Activated CD4-positive, CD25-positive, alpha-beta regulatory T cell treated with anti-CD3 and anti-CD28 coated beads, Interleukin-2, amount 50 U/mL, for 24 hours (primary cell): ENCODE data around the gene MUC5AC.
"Not testable (repeated sequence)": the region's sequence is repeated elsewhere in the genome, so short reads cannot be mapped to it uniquely, and the experiment has no call there.

Experiments used
- ATAC-seq, 2 donors: fragments of 150-1000 bp; cut with Tn5 transposase; one replicate each; pipeline ENCODE4 v1.10.0; 2021; ENCODE audit warnings: mild to moderate bottlenecking in 1 of 2, moderate library complexity in 1 of 2

MUC5AC gene

GRCh38 chr11:1211838-1212237 lies 54.1 kb downstream of the MUC5AC start:
- ATAC-seq: no peak

GRCh38 chr11:1215826-1216225 lies 58.1 kb downstream of the MUC5AC start:
- ATAC-seq: not testable (repeated sequence)

DNA sequence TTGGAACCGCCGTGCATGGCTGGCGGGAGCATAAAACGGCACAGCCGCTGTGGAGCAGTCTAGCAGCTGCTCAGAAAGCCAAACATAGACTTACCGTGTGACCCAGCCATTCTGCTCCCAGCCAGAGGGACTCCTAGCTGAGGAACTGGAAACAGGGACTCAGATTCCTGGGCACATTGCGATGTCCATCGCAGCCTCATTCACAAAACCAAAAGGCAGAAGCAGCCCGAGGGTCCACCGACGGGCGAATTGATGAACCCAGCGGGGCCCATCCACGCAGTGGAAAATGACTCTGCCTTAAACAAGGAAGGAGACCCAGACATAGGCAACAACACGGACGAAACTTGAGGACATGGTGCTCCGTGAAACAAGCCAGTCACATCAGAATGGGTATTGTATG lies 59.4 kb downstream of the MUC5AC start:
- no peak for ATAC-seq

- no peak for ATAC-seq
These were observed 60.6 kb downstream of the MUC5AC start for GRCh38 chr11:1218256-1218787.

GRCh38 chr11:1218788-1219445 lies 61.2 kb downstream of the MUC5AC start:
- ATAC-seq: no peak

GRCh38 chr11:1219446-1219833 lies 61.7 kb downstream of the MUC5AC start:
- no peak for ATAC-seq

DNA sequence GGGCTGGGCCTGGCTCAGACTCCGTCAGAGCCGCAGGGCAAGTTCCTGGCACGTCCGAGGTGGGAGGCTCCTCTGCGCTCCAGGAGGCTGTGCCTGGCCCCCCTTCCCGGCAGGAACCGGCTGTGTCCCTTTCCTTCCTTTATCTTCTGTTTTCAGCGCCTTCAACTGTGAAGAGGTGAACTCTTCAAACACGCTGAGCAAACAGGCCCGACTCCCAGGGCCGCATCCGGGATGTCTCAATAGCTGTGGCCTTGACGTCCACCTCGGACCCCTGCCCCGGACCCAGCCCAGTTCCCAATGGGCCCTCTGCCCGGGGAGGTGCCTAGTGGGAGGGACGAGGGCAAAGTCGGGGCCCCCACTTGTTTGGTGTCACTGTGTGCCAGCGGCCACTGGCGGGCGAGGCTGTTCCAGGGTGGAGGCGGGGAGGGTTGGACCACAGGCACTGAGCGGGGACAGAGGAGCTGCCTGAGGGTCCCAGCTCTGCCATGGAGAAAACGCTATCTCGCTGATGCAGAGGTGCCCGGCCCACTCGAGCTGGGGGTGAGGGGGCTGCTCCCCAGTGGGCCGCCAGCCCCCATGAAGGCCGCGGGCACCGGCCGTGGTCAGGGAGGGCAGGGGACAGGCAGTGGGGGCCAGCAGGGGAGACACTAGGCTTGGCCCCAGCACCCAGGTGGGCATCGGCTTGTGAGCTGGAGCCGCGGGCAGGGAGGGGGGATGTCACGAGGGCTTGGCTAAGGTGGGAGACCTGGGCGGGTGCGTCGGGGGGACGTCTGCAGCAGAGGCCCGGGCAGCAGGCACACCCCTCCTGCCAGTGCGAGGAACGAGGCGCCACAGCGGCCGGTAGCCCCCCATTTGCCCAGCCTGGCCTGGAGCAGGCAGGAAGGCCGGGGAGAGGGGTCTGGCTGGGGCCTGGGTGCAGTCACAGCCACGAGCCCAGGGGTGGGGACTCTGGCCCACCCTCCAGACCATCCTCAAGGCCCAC lies 62.4 kb downstream of the MUC5AC start:
- ATAC-seq: no peak

DNA sequence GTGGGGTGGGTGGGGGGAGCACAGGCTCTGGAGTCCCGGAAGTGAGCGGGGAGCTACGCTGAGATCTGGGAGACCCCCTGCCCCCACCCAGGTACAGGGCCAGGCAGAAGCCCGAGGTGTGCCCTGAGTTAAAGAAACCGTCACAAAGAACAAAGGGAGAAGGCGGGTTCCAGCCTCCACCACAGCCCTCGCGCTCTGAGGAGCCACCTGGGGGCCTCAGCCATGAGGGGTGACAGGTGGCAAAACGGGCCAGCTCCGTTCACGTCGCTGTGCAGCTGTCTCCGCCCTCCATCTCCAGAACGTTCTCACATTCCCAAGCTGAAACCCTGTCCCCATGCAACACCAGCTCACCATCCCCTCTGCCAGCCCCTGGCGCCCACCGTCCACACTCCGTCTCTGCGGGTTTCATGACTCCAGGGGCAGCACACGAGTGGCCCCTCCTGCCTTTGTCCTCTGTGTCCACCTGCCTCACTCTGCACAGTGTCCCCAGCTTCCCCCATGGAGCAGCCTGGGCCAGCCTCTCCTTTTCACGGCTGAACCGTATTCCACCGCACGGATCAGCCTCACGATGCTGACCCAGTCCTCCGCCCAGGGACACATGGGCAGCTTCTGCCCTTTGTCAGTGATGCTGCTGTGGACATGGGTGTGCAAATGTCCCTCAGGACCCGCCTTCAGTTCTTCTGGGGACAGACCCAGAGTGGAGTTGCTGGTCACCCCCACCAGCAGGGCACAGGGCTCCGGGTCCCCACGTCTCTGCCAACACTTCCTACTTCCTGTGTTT lies 63.4 kb downstream of the MUC5AC start:
- ATAC-seq: no peak

DNA sequence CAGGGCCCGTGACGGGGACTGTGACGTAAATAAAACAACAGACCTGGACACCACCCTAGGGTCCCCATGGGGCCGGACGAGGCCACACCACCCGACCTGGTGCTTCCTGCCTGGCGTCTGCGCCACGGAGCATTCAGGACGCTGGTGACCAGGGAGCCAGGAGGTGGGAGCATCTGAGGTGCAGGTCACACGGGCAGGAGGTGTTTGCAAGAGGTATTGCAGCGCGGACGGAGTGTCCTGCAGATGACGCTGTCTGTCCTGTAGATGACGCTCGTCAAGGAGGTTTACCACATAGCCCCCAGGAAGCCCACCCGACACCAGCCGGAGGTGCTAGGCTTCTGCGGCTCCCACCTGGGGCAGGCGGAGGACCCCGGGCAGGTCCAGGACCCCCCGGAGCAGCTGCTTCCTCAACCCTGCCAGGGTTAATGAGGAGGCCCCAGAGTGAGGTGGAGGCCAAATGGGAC lies 64.1 kb downstream of the MUC5AC start:
- ATAC-seq: no peak

GRCh38 chr11:1222491-1223345 lies 65.0 kb downstream of the MUC5AC start, which contains the start of gene MUC5B:
Gene MUC5B, plus strand, starts transcription at chr11:1223066. Its CDS starts 58 bp downstream, at chr11:1223124.
- ATAC-seq: no peak

- ATAC-seq: no peak
These were observed 65.8 kb downstream of the MUC5AC start for GRCh38 chr11:1223346-1224110.

DNA sequence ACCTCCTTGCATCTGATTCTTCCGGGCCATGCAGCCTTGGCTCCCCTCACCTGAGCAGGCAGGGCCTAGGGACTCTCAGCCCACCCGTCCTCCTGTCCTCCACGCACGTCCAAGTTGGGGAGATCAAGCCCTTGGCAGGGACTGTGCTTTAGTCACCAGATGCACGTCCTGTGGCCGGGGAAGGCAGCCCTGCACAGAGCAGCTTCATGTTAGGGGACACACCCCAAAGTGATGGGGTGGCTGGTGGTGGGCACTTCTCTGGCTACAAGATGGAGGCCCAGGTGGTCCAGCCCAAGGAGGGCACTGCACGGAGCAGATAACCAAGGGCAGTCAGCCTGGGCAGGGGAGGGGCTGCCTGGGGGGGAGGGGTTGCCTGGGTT lies 66.3 kb downstream of the MUC5AC start:
- no peak for ATAC-seq

- ATAC-seq: no peak
These were observed 67.0 kb downstream of the MUC5AC start for GRCh38 chr11:1224491-1225385.

- ATAC-seq: no peak
These were observed 67.9 kb downstream of the MUC5AC start for GRCh38 chr11:1225386-1226225.

DNA sequence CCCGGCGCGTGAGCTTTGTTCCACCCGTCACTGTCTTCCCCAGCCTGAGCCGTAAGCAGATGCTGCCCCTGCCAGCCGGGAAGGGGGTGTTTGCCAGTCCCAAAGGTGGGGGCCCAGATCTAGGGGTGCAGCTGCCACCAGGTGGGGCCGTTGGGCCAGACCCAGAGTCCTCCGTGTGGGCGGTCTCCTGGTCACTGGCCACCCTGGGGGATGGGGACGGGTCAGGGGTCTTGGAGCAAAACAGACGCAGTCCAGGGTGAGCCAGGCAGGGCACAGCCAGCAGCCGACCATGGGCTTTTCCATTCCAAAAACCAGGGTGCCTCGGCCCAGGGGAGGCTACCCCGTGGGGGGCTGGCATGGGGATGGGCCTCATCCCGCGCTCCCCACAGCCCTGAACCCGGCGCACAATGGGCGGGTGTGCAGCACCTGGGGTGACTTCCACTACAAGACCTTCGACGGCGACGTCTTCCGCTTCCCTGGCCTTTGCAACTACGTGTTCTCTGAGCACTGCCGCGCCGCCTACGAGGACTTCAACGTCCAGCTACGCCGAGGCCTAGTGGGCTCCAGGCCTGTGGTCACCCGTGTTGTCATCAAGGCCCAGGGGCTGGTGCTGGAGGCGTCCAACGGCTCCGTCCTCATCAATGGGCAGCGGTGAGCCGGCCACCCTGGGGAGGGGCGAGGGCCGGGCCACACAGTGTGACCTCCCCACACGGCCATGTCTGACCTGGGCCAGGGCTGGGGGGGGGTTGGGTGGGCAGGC lies 68.7 kb downstream of the MUC5AC start:
- no peak for ATAC-seq

DNA sequence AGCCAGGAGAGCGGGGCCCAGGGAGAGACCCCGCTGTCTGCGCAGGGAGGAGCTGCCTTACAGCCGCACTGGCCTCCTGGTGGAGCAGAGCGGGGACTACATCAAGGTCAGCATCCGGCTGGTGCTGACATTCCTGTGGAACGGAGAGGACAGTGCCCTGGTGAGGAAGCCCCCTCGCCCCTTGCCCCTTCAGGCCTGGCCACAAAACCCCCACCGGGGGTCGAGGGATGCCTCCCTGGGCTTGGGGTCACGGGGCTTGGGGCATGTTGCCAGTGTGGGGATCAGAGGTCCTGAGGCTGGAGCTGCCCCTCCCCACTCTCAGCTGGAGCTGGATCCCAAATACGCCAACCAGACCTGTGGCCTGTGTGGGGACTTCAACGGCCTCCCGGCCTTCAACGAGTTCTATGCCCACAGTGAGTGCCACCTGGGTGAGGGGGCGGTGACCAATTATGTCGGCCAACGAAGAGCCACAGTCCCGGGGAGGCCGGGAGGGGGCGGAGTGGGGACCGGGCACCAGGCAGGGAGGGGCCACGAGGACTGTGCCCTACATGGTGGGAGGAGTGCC lies 69.3 kb downstream of the MUC5AC start:
- no peak for ATAC-seq

- ATAC-seq: no peak
These were observed 69.9 kb downstream of the MUC5AC start for GRCh38 chr11:1227551-1228100.
